ENCODE results near the gene RDM1. TPM values are rescaled to one million over a fixed set of nuclear protein-coding genes. Genes with fewer than 3 reads are reported as not detected.

The RDM1 gene
- total and polyA plus RNA-seq, 2 of the 4 experiments (the other 2 are of a cell fraction) = 0.18 TPM; not detected in 1

GRCh38 chr17:35893751-35894150 is 36.8 kb downstream of the RDM1 start:
- H3K9ac ChIP-seq (ENCODE audit: low read depth, low read length) = no peak overlapping the region
- TF ChIP-seq BHLHE40 (IDR thresholded peaks at IDR 0.05; ENCODE audit: low read depth, low read length) (no peak), POLR2A (IDR thresholded peaks at IDR 0.05; ENCODE audit: low read depth, low read length) (no peak), CHD1 (IDR thresholded peaks at IDR 0.05; ENCODE audit: low read depth, low read length) (no peak), NFE2L2 (IDR thresholded peaks at IDR 0.05; ENCODE audit: low read depth, low read length) (no peak), MXI1 (IDR thresholded peaks at IDR 0.05; ENCODE audit: borderline replicate concordance, low read depth, low read length) (no peak), CEBPB (IDR thresholded peaks at IDR 0.05; ENCODE audit: low read depth, low read length) (no peak), FOS (IDR thresholded peaks at IDR 0.05; ENCODE audit: low read depth, low read length) (no peak), RAD21 (IDR thresholded peaks at IDR 0.05; ENCODE audit: low read length) (no peak), MAZ (IDR thresholded peaks at IDR 0.05; ENCODE audit: borderline replicate concordance, low read depth, low read length) (no peak), SMC3 (IDR thresholded peaks at IDR 0.05; ENCODE audit: low read depth, low read length) (no peak), MAFK (IDR thresholded peaks at IDR 0.05; ENCODE audit: low read depth, low read length) (no peak), RCOR1 (IDR thresholded peaks at IDR 0.05; ENCODE audit: insufficient replicate concordance, low read length) (no peak), CTCF (conservative IDR thresholded peaks at IDR 0.05; ENCODE audit: low read depth, low read length) (no peak)
- TF ChIP-seq, protein P1, sequence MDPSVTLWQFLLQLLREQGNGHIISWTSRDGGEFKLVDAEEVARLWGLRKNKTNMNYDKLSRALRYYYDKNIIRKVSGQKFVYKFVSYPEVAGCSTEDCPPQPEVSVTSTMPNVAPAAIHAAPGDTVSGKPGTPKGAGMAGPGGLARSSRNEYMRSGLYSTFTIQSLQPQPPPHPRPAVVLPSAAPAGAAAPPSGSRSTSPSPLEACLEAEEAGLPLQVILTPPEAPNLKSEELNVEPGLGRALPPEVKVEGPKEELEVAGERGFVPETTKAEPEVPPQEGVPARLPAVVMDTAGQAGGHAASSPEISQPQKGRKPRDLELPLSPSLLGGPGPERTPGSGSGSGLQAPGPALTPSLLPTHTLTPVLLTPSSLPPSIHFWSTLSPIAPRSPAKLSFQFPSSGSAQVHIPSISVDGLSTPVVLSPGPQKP (IDR thresholded peaks at IDR 0.05; ENCODE audit: borderline replicate concordance, low read depth, low read length) = no peak
- no peaks in the 10 kb centered on the region for H3K9me3 ChIP-seq (ENCODE audit: control insufficient read depth, insufficient read depth, low read length)
- H3K79me1 ChIP-seq (ENCODE audit: low read depth in 1 of 2, low read length in 2 of 2) = no peaks in the 10 kb centered on the region
- dilution Hi-C loops (cut with HindIII; ENCODE audit: low sequenced_read_pairs, unreplicated experiment) (no loop called here), in situ Hi-C loops (cut with MboI; ENCODE audit: low sequenced_read_pairs) (no loop called here), intact Hi-C loops (cut with micrococcal nuclease) (no loop called here)
- H3K27me3 ChIP-seq (ENCODE audit: control insufficient read depth, insufficient read depth, low read length) = peaks cover 2% of the 10 kb centered on the region
- no peak overlapping the region for H3K27ac ChIP-seq (ENCODE audit: insufficient read depth, low read length)
- no peak overlapping the region for H4K5ac ChIP-seq (ENCODE audit: low read depth, low read length)
- H2AK5ac ChIP-seq (ENCODE audit: low read depth, low read length) = no peak overlapping the region
- H2AFZ ChIP-seq (replicated peaks; ENCODE audit: low read length, poor library complexity) = no peak overlapping the region
- BruUV-seq (replicated peaks) = no TSS peak
- no peak overlapping the region for H2BK20ac ChIP-seq (ENCODE audit: low read depth, low read length)
- no peaks in the 10 kb centered on the region; the same call in 1 of the 2 replicates for H3K9me1 ChIP-seq (ENCODE audit: insufficient read depth, low read length)
- ChIA-PET CTCF (no interaction called here), POLR2A (ENCODE audit: unreplicated experiment) (no interaction called here)
- DNase-seq (no peak), ATAC-seq (ENCODE audit: low read depth) (no peak)
- H2BK15ac ChIP-seq (ENCODE audit: low read depth, low read length) = no peak overlapping the region
- no peaks in the 10 kb centered on the region for H3K36me3 ChIP-seq (ENCODE audit: control insufficient read depth, insufficient read depth, low read length)
- H4K8ac ChIP-seq (ENCODE audit: low read depth in 2 of 2, low read length in 2 of 2) = no peak overlapping the region
- no peak overlapping the region for H3K14ac ChIP-seq (replicated peaks; ENCODE audit: low read depth, low read length)
- H3K4me1 ChIP-seq (ENCODE audit: control insufficient read depth, insufficient read depth, low read length) = no peaks in the 10 kb centered on the region
- no peak overlapping the region for H3K23ac ChIP-seq (ENCODE audit: low read depth, low read length)
- H3K18ac ChIP-seq (ENCODE audit: low read depth, low read length) = no peak overlapping the region
- H3K56ac ChIP-seq (ENCODE audit: extremely low read depth, insufficient read depth, low read length) = no peak overlapping the region
- no peak overlapping the region for H4K91ac ChIP-seq (ENCODE audit: insufficient read depth, low read depth, low read length)
- no peak overlapping the region for H3K4me2 ChIP-seq (ENCODE audit: low read depth, low read length)
- H2BK5ac ChIP-seq (ENCODE audit: low read depth, low read length, poor library complexity, severe bottlenecking) = no peak overlapping the region
- H3K4ac ChIP-seq (ENCODE audit: low read depth, low read length) = no peak overlapping the region
- no peaks in the 10 kb centered on the region for H4K20me1 ChIP-seq (ENCODE audit: insufficient read depth, low read length)
- no CpG with 5 or more reads among the region's 4 CpGs for WGBS, 2 experiments (ENCODE audit: extremely low coverage in 2 of 2, insufficient read length in 1 of 2)
- no peak overlapping the region for H3K4me3 ChIP-seq (ENCODE audit: insufficient read depth, low read depth, low read length)
- H2BK120ac ChIP-seq (ENCODE audit: low read depth, low read length) = no peak overlapping the region
- no peak overlapping the region for H2AK9ac ChIP-seq (replicated peaks; ENCODE audit: low read depth, low read length, poor library complexity)
